Hematopoietic multipotent progenitor cell treated with erythropoietin and hydrocortisone succinate and interleukin-3 and kit ligand, for 15 days (in vitro differentiated cells): ENCODE data around the gene BPIFB2.
"Not testable (repeated sequence)": the region's sequence is repeated elsewhere in the genome, so short reads cannot be mapped to it uniquely, and the experiment has no call there.

Experiments used
- DNase-seq: peaks from one replicate; pipeline ENCODE4 v3.0.0-alpha.2; 2015; ENCODE audit warnings: low spot score

The BPIFB2 gene, protein sequence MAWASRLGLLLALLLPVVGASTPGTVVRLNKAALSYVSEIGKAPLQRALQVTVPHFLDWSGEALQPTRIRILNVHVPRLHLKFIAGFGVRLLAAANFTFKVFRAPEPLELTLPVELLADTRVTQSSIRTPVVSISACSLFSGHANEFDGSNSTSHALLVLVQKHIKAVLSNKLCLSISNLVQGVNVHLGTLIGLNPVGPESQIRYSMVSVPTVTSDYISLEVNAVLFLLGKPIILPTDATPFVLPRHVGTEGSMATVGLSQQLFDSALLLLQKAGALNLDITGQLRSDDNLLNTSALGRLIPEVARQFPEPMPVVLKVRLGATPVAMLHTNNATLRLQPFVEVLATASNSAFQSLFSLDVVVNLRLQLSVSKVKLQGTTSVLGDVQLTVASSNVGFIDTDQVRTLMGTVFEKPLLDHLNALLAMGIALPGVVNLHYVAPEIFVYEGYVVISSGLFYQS

DNA sequence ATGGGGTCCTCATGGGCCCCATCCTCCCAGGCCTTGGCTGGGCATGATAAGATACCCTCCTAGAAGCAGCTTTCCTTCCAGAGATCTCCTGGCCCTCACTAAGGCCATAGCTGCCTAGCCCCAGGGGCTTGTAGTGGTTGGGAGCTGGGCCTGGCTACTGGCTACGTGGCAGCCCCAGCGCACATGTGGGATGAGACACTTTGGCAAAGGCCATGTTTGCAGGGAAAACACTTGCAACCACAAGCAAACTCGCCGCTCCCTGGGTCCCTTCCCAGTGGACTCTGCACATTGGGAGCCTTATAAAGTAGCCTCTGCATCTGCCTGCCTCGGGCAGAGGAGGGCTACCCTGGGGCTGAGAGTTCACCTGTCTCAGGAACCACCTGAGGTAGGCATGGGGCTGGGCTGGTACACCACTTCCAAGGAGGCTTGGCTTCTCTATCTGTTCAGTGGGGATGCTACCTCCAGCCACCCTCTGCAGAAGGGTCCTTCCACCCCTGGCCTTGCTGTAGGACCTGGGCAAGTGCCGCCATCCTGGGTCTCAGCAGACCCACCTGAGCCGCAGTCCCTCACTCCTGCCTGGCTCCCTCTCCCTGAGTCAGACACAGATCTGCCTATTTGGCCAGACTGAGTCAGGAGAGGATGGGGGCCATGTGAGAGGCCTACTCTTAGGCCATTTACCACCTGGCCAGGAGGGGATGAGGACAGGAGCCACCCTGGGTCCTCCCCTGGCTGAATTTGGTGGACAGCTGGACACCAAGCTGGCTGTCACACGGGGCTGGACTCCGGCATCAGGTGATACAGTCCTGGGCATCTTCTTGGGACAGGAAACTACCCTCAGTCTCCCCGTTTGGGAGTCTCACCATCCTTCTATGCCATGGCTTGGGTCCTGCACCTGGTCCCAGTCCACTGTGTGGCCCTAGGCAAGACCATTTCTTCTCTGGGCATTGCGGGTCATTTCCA lies at the start of gene BPIFB2:
TSS of gene BPIFB2 (plus strand) at position 329 of the 960 bp plus-strand sequence. CDS start 871 bp downstream, outside the sequence.
- DNase-seq: no peak

DNA sequence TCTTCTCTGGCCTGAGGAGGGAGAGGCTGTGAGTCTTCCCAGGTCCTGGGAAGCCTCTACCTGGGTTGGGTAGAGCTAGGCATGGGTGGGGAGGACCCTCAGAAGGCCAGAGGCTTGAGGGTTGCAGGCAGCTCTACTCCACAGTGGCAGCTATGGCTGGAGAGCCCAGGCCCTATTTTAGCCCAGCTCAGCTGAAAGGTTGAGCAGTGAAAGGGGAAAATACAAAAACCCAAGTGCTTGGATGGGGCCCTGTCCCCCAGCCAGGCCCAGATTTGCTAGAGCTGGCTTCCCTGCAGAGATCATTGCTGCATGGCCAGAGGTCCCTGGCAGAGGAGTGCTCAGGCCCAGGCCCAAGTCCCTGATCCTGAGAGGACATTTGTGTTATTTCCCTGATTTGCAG lies 48.9 kb upstream of the BPIFB2 start:
- DNase-seq: no peak

DNA sequence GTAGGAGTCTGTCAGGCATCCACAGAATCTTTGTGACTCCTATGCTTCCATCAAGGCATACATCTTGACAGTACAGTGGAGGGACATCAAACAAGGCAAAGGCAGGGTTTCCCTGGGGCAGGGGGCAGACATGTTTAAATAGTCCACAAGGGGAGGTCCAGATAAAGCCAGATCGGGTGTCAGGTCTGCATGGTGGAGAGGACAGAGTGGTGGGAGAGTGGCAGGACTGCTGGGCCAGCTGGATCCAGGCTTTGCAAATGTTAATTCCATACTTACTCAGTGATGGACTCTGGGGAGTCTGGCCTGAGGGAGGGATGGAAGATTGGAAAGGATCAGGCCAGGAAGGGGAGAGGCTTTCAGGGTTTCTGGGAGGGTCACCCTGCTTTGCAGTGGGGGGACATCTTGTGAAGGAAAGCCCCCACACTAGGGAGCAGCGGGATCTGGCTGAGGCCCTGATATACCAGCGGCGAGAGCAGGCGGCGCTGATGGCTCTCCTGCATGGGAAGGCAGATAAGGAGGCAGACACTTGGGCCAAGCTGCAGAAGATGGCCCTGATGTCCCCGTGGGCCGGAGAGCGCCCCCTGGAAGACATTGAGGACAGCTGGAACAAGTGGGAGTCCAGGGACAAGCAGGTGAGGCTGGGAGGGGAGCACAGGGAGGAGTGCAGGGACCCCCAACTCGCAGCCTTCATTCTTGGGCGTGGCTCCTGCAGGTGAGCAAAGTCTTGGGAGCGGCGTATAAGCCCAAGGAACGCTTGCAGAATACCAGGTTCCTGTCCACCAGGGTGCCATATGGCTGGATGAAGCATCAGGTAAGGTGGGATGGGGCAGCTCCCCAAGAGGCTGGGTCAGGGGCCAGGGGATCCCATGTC lies 47.9 kb upstream of the BPIFB2 start:
- DNase-seq: no peak

DNA sequence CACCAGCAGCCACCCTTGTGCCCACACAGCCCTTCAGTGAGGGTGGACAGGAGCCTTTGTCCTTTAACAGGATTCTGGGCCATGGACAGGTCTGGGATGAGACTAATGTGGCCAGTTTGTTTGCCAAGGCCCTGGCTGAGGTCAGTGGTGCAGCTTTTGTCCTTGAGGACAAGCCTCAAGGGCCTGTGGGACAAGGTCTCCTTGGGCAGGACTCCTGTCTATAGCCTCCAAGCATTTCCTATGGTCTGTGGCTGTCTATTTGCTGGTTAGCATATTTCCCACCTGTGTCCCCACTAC lies 47.3 kb upstream of the BPIFB2 start:
- no peak for DNase-seq

DNA sequence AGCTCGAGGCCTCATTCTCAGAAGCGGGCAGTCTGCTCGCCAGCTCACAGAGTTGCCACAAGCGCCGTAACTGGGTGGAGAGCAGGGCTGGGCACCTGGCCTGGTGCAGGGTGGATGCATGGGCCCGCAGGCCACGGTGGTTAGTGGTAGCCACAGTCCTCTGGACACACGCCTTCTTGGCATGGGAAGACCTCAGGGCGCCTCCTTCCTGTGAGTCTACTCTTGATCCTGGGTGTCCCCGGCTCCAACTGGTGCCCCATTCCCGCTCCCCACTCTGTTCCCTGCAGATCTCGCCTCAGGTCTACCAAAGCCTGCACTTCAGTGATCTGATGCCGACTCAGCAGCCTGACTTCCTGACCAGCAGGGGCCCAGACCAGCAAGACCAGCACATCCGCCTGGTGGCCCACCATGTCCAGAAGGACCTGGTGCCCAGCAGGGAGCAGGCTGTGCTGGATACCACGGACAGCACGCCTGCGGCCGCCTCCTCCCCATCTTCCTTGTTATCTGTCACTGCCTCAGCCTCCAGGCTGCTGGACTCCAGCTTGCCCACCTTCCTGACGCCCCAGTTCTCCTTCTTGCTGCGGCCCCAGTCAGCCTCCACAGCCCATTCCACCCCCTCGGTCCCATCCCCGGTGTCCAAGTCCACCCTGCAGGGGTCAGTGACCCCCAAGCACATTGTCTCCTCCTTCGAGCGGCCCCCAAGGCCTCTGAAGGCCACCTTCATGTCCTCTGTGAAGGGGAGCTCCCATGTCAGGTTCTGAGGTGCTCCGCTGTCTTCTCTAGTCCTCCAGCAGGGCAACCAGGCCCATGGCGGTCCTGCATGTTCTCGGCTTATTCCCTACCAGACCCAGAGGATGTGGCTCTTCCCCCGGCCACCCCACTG lies 46.4 kb upstream of the BPIFB2 start:
- no peak for DNase-seq

DNA sequence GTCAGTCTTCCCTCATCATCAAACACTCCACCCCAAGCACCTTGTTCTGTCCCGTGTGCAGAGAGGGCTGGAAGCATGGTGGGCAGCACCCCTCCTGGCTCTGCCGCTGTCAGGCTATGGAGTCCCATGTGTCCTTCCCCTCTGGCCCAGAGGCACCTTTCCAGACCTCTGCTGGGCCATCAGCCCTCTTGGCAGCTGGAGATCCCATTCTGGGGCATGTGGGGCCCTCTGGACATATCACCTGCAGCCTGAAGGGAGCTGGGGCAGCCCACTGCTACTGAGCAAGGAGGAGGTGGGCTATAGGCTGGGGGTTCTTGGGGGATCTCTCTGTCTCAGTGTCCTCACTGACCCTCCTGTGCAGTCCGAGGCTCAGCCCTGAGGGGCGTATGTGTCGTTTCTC lies 45.5 kb upstream of the BPIFB2 start:
- no peak for DNase-seq

DNA sequence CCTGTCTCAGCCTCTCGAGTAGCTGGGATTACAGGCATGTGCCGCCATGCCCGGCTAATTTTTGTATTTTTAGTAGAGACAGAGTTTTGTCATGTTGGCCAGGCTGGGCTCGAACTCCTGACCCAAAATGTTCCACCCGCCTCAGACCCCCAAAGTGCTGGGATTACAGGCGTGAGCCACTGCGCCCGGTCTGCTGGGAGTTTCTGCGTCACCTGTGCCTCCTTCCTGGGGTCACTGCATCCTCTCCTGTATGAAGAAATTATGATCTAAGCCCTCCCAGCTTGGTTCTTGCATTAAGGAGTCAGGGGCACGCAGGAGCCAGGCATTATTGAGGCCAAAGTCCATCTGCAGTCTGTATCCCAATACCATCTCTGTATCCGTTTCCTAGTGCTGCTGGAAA lies 44.9 kb upstream of the BPIFB2 start:
- not testable (repeated sequence) for DNase-seq

DNA sequence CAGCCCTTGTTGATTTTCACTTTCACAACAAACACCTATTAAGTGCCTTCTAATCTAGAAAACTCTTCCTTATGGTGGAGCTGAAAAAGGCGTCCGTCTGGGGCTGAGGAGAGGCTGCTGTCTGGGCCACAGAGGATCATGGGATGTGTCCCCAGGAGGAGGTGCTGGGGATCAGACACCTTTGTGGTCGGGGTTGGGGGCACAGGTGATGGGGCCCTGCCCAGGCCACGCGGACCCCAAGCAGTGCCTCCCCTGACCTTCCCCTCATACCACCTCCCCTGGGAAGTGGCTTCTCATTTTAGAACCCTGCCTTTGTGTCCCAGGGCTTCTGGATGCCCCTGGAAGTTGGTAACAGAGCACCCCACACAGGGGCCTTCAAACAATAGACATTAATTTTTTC lies 44.3 kb upstream of the BPIFB2 start:
- no peak for DNase-seq

DNA sequence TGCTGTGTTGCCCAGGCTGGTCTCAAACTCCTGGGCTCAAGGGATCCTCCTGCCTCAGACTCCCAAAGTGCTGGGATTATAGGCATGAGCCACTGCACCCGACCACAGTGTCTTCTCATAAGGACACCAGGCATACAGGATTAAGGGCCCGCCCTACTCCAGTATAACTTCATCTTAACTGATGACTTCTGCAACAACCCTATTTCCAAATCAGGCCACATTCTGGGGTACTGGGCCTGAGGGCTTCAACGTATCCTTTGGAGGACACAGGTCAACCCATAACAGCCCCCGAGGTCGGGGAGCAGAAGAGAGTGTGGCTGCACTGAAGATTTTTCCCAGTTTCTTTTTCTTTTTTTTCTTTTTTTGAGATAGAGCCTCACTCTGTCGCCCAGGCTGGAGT lies 42.9 kb upstream of the BPIFB2 start:
- DNase-seq: no peak

DNA sequence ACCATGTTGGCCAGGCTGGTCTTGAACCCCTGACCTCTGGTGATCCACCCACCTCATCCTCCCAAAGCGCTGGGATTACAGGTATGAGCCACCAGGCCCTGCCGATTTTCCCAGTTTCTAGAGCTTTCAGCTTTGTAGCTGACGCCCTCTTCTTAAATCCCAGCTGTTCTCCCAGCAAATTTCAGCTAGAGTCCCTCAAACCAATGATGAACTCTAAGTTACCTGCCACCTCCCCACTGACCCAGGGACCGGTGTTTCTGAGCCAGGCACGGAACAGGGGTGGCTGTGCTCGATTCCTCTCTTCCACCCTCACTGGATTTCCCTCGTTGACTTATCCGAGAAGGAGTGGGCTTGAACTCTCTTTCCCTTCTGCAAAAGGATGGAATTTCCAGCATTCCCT lies 42.4 kb upstream of the BPIFB2 start:
- no peak for DNase-seq

DNA sequence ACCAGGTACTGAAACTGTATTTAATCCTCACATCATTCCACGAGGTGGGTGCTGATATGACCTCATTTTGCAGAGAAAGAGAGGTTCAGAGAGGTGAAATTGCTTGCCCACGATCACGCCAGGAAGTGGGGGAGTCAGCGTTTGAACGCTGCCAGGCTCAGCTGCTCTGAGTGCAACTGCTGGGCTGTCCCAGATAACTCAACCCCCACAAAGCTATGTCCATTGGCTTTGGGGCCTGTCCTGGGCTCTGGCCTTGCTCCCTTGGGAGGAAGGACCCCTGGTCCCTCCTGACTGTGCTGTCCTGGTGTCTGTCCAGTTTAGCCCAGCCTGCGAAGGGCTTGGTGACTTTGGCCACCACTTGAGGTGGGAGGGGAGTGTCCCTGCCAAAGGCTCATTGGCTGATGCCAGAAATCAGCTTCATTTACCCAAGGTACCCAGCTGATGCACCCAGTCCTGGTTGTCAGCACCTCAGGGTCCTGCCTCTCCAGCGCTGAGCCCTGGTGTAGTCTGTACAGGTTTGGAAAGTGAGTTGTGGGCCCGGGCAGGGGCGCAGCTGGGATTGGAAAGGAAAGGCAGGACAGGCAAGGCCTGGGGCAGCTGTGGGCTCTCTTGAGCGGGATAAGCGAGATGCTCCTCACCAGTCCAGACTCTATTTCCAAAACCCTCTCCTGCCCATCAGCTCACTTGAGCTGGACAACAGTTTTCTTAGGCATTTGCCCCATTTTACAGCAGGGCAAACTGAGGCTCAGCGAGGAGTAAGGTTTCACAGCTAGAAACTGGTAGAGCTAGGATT lies 41.7 kb upstream of the BPIFB2 start:
- DNase-seq: no peak

DNA sequence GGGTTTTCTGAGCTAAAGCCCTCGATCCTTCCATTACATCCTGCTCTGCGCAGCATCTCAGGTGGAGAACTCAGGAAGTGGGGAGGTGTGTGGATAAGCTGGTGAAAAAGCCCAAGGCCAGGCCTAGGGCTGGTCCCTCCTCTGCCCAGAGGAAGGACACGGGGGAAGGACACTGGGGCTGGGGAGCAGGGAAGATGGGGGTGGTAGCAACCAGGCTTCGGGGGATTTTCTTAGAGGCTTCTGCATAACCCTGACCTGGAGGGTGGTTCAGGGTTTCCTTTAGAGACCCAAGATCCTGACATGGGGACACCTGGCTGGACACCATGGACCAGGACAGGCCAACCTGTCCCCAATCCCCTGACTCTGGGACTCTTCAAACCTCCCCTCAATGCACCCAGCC lies 41.1 kb upstream of the BPIFB2 start:
- no peak for DNase-seq

DNA sequence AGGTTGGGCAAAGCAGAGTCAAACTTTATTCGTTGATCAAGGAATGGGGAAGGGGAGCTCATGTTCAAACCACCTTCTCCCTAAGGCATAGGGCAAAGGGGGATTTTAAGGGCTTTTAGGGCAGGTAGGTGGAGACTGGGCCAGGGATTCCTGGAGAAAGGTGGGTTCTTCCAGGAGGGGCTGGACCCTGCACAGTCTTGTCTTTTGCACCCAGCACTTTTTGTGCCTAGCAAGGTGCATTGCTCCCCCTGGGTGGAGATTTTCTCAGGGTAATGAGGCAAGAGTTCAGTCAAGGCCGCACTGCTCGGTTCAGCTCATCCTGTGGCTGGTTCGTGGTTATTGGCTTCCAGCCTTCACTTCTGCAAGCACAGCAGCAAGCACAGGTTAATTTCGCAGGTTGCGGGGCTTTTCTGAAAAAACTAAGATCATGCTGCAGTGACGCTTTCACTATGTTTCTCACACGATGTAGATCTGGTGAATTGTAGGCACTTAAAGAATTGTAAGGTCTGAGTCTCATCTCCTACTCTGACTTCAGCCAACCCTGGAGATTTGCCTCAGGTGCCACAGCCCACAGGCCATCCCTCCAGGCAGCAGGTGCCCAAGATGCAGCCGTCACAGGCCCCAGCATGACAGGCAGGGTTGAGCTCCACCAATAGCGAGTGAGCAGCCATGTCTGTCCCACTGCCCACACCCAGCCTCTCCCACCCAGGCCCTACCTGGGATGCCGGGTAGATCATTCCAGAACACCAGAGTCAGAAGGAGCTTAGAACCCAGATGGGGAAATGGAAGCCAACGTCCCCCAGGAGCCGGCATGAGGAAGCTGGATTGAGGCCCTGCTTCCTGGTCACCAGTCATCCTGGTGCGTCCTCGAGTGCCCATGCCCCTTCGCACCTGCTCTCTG lies 40.4 kb upstream of the BPIFB2 start:
- no peak for DNase-seq

DNA sequence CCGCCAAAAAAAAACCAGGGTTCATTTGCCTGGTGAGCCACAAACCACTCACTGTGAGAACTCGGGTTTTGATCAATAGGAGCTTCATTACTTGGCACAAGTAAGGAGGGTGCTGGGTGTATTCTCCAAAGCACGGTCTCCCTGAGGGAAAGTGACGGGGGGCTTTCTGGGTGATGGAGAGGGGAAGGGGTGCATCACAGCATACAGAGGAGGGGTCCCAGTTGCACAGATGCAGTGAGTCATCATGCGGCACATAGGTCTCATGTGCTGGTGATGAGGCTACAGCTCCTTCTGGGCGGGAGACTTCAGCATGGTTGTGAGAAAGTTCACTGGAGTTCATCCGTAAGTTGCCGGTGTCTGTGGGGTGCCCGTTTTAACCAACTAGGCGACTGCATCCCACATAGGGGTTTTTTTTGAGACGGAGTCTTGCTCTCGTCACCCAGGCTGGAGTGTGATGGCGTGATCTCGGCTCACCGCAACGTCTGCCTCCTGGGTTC lies 39.5 kb upstream of the BPIFB2 start:
- no peak for DNase-seq

DNA sequence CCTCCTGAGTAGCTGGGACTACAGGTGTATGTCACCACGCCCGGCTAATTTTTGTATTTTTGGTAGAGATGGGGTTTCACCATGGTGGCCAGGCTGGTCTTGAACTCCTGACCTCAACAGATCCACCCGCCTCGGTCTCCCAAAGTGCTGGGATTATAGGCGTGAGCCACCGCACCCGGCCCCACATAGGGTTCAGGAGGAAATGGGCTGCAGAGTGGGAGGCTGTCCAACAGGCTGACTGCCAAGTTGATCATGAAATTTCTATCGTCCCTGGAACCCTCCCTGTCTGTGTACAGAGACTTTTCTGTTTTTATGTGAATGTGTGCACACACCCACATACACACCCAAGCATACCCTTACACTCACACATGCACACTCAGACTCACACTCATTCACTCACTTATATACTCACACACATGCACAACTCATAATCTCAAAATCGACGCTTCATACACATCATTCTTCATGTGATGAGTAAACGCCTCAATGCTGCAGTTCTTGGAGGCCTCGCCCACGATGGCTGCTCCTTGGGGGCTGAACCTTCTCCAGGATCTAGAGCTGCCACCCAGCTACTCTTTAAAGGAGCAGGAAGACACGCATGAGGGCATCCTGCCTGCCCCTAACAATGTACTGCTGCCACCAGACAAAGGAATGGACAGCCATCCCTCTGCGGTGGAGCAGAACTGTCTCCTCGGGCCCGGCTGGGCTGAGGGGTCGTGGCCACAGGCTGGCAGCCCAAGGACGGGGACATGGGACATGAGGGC lies 38.8 kb upstream of the BPIFB2 start:
- DNase-seq: no peak

DNA sequence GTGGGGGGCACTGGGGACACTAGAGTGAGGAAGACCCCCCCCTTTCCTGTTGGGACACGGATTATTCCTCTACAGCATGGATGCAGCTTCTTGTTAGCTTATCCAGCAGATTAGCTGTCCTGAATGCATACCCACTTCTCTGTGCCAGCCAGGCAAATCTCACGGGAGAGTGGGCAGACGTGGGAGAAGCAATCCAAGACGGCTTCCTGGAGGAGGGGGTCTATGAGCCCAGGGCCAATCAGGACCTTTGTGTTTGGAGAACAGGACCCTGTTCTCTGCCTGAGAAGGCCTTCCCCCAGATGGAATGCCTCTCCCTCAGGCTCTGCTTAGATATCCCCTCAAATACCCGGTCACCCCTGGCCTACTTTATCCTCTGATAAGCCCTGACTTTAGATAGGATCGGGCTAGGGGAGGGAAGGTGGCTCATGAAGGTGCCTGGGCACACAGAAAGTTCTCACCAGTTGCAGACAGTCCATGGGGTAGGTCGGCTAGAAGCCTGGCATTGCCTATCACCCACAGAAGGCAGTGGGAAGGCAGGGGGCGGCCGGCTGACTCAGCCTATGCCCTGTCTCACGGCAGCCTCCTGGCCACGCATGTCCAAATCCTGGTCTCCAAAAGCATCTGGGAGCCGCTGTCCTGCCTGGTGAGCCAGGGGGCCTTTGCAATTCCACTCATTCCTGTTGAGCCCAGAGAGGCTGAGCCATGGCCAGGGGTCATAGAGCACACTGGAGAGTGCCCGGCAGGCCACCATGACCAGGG lies 38.0 kb upstream of the BPIFB2 start:
- DNase-seq: no peak

DNA sequence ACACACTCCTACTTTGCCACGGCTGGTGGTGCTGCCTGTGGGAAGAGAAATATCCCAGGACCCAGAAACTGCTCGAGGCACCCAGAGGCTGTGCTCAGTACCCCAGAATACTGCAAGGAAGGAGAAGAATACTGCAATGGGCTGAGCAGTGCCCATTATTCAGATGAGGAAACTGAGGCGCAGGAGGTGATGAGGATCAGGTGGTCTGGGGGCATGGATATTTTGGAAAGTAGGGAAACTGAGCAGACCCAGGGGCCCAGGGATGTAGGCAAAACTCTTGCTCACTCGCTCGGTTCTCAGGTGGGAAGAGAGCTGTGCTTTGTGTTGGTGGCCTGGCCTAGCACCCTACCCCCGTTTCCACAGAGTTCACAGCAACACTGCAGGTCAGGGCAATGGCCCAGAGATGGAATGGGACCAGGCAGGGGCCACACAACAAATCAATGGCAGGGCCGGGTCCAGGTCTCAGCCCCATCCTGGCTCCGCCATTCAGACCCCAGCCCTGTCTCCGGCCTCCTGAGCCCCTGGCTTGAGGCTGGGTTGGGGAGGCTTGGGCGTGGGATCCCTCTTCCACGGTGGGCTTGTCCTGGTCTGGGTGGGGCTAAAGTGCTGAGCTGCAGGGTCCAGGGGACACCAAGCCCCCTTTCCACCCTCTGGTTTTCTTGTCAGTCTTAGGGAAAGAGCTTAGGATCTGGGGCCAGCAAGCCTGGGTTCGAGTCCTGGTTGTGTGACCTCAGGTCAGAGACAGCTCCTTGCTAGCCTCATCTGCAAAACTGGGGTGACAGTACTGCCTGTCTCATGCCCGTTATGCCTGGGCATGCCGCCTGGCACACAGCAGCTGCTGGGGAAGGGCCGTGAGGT lies 37.2 kb upstream of the BPIFB2 start:
- no peak for DNase-seq
